Measurements from ENCODE around the gene ENTREP3.
"Not testable (repeated sequence)": the region's sequence is repeated elsewhere in the genome, so short reads cannot be mapped to it uniquely, and the experiment has no call there.

Gene ENTREP3

DNA sequence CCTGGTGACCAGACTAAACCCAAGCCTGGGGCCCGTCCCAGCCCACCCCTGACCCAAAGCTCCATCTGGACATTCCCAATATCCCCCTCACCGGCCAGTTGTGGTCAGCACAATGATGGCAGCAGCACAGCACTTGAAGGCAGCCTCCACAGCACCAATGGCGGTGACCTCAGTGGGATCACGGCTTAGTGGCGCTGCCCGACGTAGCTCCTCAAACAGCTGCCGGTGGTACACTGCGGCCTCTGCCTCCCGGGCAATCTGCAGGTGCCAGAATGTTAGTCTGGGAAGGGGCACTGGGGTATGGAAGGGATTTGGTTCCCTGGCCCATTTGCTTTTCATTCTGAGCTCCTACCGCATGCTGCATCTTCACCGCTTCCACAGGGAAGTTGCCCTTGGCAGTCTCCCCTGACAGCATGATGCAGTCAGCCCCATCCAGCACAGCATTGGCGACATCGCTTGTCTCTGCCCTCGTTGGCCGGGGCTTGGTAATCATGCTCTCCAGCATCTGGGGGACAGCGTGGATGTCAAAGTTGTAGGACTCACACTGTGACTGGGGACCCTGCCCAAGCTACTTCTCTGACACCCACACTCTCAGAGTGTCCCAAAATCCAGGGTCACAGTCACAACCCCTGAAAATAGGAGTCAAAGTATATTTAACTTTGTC, 37.9 kb upstream of the ENTREP3 start:
- Histone ChIP-seq H3K9ac (ENCODE audit: low read depth, low read length) (no peak overlapping the region), H3K4me1 (ENCODE audit: control insufficient read depth, insufficient read depth, low read length) (peaks cover 8% of the 10 kb centered on the region), H3K4me3 (ENCODE audit: low read depth, low read length) (no peak overlapping the region), H3K27me3 (ENCODE audit: control insufficient read depth, insufficient read depth, low read length) (peaks cover 37% of the 10 kb centered on the region), H3K9me3 (ENCODE audit: control insufficient read depth, insufficient read depth, low read length) (no peaks in the 10 kb centered on the region), H3K36me3 (ENCODE audit: control insufficient read depth, insufficient read depth, low read length) (no peaks in the 10 kb centered on the region)

- H3K27me3 ChIP-seq (ENCODE audit: control insufficient read depth, insufficient read depth, low read length) = peaks cover 30% of the 10 kb centered on the region
- H3K9me3 ChIP-seq (ENCODE audit: control insufficient read depth, insufficient read depth, low read length); H3K4me1 ChIP-seq (ENCODE audit: control insufficient read depth, insufficient read depth, low read length); H3K9ac ChIP-seq (ENCODE audit: low read depth, low read length); H3K4me3 ChIP-seq (ENCODE audit: low read depth, low read length); H3K36me3 ChIP-seq (ENCODE audit: control insufficient read depth, insufficient read depth, low read length): not testable (repeated sequence)
These were observed 35.7 kb upstream of the ENTREP3 start for GRCh38 chr1:155291006-155291405.

- Histone ChIP-seq H3K36me3 (ENCODE audit: control insufficient read depth, insufficient read depth, low read length) (no peaks in the 10 kb centered on the region), H3K9me3 (ENCODE audit: control insufficient read depth, insufficient read depth, low read length) (no peaks in the 10 kb centered on the region), H3K4me3 (ENCODE audit: low read depth, low read length) (no peak overlapping the region), H3K27me3 (ENCODE audit: control insufficient read depth, insufficient read depth, low read length) (peaks cover 2% of the 10 kb centered on the region), H3K4me1 (ENCODE audit: control insufficient read depth, insufficient read depth, low read length) (no peaks in the 10 kb centered on the region), H3K9ac (ENCODE audit: low read depth, low read length) (no peak overlapping the region)
These were observed 32.8 kb upstream of the ENTREP3 start for GRCh38 chr1:155287987-155288543.

GRCh38 chr1:155286544-155286943, 31.3 kb upstream of the ENTREP3 start:
- no peak overlapping the region for H3K4me3 ChIP-seq (ENCODE audit: low read depth, low read length)
- H3K4me1 ChIP-seq (ENCODE audit: control insufficient read depth, insufficient read depth, low read length) = no peaks in the 10 kb centered on the region
- no peaks in the 10 kb centered on the region for H3K9me3 ChIP-seq (ENCODE audit: control insufficient read depth, insufficient read depth, low read length)
- H3K36me3 ChIP-seq (ENCODE audit: control insufficient read depth, insufficient read depth, low read length) = no peaks in the 10 kb centered on the region
- no peak overlapping the region for H3K9ac ChIP-seq (ENCODE audit: low read depth, low read length)
- no peaks in the 10 kb centered on the region for H3K27me3 ChIP-seq (ENCODE audit: control insufficient read depth, insufficient read depth, low read length)

DNA sequence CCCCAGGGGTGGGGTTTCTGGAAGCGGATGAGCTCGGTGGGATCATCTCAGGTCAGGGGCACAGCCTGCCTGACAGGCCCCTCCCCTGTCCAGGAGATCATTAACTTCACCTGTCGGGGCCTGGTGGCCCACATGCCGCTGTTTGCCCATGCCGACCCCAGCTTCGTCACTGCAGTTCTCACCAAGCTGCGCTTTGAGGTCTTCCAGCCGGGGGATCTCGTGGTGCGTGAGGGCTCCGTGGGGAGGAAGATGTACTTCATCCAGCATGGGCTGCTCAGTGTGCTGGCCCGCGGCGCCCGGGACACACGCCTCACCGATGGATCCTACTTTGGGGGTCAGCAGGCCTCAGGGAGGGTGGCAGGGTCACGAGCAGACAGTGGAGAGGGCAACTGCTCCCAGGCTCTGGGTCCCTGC, 30.4 kb upstream of the ENTREP3 start:
- Histone ChIP-seq H3K4me3 (ENCODE audit: low read depth, low read length) (no peak overlapping the region), H3K4me1 (ENCODE audit: control insufficient read depth, insufficient read depth, low read length) (no peaks in the 10 kb centered on the region), H3K9me3 (ENCODE audit: control insufficient read depth, insufficient read depth, low read length) (no peaks in the 10 kb centered on the region), H3K36me3 (ENCODE audit: control insufficient read depth, insufficient read depth, low read length) (no peaks in the 10 kb centered on the region), H3K9ac (ENCODE audit: low read depth, low read length) (no peak overlapping the region), H3K27me3 (ENCODE audit: control insufficient read depth, insufficient read depth, low read length) (no peaks in the 10 kb centered on the region)

DNA sequence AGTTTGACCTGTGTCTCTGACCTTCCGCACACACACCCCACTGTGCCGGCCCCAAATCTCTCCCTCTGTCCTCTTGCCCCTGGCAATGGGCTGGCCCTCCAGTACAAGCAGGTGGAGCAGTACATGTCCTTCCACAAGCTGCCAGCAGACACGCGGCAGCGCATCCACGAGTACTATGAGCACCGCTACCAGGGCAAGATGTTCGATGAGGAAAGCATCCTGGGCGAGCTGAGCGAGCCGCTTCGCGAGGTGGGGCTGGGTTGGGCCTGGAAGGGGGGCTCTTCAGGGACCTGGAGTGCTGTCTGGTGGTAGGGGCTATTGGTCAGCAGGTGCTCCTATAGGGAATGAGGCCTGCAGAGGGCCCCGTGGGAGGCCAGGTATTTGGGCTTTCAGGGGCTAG, 29.8 kb upstream of the ENTREP3 start:
- Histone ChIP-seq H3K9ac (ENCODE audit: low read depth, low read length) (no peak overlapping the region), H3K9me3 (ENCODE audit: control insufficient read depth, insufficient read depth, low read length) (no peaks in the 10 kb centered on the region), H3K36me3 (ENCODE audit: control insufficient read depth, insufficient read depth, low read length) (no peaks in the 10 kb centered on the region), H3K4me1 (ENCODE audit: control insufficient read depth, insufficient read depth, low read length) (no peaks in the 10 kb centered on the region), H3K4me3 (ENCODE audit: low read depth, low read length) (no peak overlapping the region), H3K27me3 (ENCODE audit: control insufficient read depth, insufficient read depth, low read length) (no peaks in the 10 kb centered on the region)

- no peak overlapping the region for H3K9ac ChIP-seq (ENCODE audit: low read depth, low read length)
- no peaks in the 10 kb centered on the region for H3K36me3 ChIP-seq (ENCODE audit: control insufficient read depth, insufficient read depth, low read length)
- H3K4me3 ChIP-seq (ENCODE audit: low read depth, low read length) = no peak overlapping the region
- no peaks in the 10 kb centered on the region for H3K9me3 ChIP-seq (ENCODE audit: control insufficient read depth, insufficient read depth, low read length)
- H3K4me1 ChIP-seq (ENCODE audit: control insufficient read depth, insufficient read depth, low read length) = no peaks in the 10 kb centered on the region
- no peaks in the 10 kb centered on the region for H3K27me3 ChIP-seq (ENCODE audit: control insufficient read depth, insufficient read depth, low read length)
These were observed 29.2 kb upstream of the ENTREP3 start for GRCh38 chr1:155284476-155284875.

DNA sequence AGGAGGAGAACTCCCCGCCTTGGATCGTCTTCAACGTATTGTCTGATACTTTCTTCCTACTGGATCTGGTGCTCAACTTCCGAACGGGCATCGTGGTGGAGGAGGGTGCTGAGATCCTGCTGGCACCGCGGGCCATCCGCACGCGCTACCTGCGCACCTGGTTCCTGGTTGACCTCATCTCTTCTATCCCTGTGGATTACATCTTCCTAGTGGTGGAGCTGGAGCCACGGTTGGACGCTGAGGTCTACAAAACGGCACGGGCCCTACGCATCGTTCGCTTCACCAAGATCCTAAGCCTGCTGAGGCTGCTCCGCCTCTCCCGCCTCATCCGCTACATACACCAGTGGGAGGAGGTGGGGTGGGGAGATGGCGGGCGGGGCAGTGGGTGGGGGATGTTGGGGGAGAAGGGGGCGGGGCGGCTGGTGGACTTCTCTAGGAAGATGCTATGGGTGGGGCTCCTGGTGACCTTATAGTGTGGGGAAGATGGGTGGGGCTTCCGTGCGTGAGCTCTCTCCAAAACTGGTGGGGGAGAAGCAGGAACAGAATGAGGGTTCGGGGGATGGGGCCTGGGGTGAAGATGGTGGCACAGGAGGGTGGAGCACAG, 27.3 kb upstream of the ENTREP3 start:
- H3K9me3 ChIP-seq (ENCODE audit: control insufficient read depth, insufficient read depth, low read length) = no peaks in the 10 kb centered on the region
- H3K27me3 ChIP-seq (ENCODE audit: control insufficient read depth, insufficient read depth, low read length) = no peaks in the 10 kb centered on the region
- H3K9ac ChIP-seq (ENCODE audit: low read depth, low read length) = no peak overlapping the region
- H3K4me1 ChIP-seq (ENCODE audit: control insufficient read depth, insufficient read depth, low read length) = peaks cover 8% of the 10 kb centered on the region
- H3K4me3 ChIP-seq (ENCODE audit: low read depth, low read length) = no peak overlapping the region
- no peaks in the 10 kb centered on the region for H3K36me3 ChIP-seq (ENCODE audit: control insufficient read depth, insufficient read depth, low read length)

DNA sequence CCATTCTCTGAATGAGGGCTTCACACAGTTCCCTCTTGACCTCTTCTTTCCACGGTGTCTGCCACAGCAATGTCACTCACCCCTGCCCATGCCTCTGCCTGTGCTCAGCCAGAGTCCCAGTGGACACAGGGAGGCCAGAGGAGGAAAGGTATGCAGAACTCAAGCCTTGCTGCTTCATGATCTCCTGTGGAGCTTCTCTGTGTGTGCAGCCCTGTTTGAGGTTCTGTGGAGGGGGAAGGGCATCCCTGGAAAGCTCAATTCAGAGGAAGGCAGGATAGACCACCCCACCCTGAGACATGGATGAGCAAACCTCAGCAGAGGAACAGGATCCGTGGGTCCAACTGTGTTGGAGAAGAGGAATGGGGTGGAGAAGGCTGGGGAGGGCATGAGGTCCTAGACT, 24.0 kb upstream of the ENTREP3 start:
- H3K9ac ChIP-seq (ENCODE audit: low read depth, low read length) = no peak overlapping the region
- H3K4me1 ChIP-seq (ENCODE audit: control insufficient read depth, insufficient read depth, low read length) = peaks cover 12% of the 10 kb centered on the region
- H3K36me3 ChIP-seq (ENCODE audit: control insufficient read depth, insufficient read depth, low read length) = no peaks in the 10 kb centered on the region
- no peak overlapping the region for H3K4me3 ChIP-seq (ENCODE audit: low read depth, low read length)
- H3K9me3 ChIP-seq (ENCODE audit: control insufficient read depth, insufficient read depth, low read length) = no peaks in the 10 kb centered on the region
- peaks cover 12% of the 10 kb centered on the region for H3K27me3 ChIP-seq (ENCODE audit: control insufficient read depth, insufficient read depth, low read length)

DNA sequence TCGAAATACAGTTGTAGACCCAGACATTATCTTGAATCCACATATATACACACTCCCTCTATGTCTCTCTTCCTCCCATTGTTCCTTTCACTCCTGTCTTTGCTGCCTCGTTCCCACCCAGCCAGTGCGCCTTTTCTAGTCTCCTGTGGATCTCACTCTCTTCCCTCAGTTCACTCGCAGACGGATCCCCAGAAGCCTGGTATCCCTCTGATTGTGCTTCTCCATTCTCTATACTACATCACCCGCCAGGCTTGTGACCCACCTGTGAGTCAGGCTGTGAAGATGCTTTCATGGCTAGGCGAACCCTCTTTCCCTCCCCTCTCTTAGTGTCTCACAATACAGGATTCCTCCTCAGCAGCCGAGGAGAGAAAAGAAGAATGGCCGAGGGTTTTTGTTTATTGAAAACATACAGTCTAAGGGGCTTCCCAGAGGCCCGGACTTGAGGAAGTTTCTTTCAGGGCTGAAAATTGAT, 23.4 kb upstream of the ENTREP3 start:
- Histone ChIP-seq H3K9ac (ENCODE audit: low read depth, low read length) (no peak overlapping the region), H3K27me3 (ENCODE audit: control insufficient read depth, insufficient read depth, low read length) (peaks cover 12% of the 10 kb centered on the region), H3K4me3 (ENCODE audit: low read depth, low read length) (peak overlapping the region; percentile 28), H3K36me3 (ENCODE audit: control insufficient read depth, insufficient read depth, low read length) (no peaks in the 10 kb centered on the region), H3K4me1 (ENCODE audit: control insufficient read depth, insufficient read depth, low read length) (peaks cover 12% of the 10 kb centered on the region), H3K9me3 (ENCODE audit: control insufficient read depth, insufficient read depth, low read length) (no peaks in the 10 kb centered on the region)

GRCh38 chr1:155277902-155278688, 22.8 kb upstream of the ENTREP3 start:
- Histone ChIP-seq H3K36me3 (ENCODE audit: control insufficient read depth, insufficient read depth, low read length) (no peaks in the 10 kb centered on the region), H3K4me3 (ENCODE audit: low read depth, low read length) (peak overlapping the region; percentile 88), H3K4me1 (ENCODE audit: control insufficient read depth, insufficient read depth, low read length) (peaks cover 12% of the 10 kb centered on the region), H3K27me3 (ENCODE audit: control insufficient read depth, insufficient read depth, low read length) (peaks cover 12% of the 10 kb centered on the region), H3K9ac (ENCODE audit: low read depth, low read length) (no peak overlapping the region), H3K9me3 (ENCODE audit: control insufficient read depth, insufficient read depth, low read length) (no peaks in the 10 kb centered on the region)
